Right atrium auricular region (tissue), 2 donors: ENCODE data around the gene NKAIN4. TPM values are rescaled to one million over a fixed set of nuclear protein-coding genes. Genes with fewer than 3 reads are reported as not detected.
"Not testable (repeated sequence)": the region's sequence is repeated elsewhere in the genome, so short reads cannot be mapped to it uniquely, and the experiment has no call there.

Experiments
- DNase-seq: peaks from one replicate; pipeline ENCODE4 v3.0.0-alpha.2; 2019; ENCODE audit warnings: low spot score
- H3K27ac ChIP-seq, 2 donors: fragments of 200-600 bp; sonication (generic); 1 replicate in 1 of 2; 2 replicates in 1 of 2; pipeline ENCODE4 v1.5.1; 2016 to 2019
- H3K27me3 ChIP-seq, 2 donors: fragments of 200-600 bp; sonication (generic); one replicate each; pipeline versions ENCODE4 v1.5.1 to v1.6.0; 2017 to 2019
- H3K36me3 ChIP-seq: fragments of 200-600 bp; sonication (generic); one replicate; pipeline ENCODE4 v1.5.1; 2016
- H3K4me1 ChIP-seq, 2 donors: fragments of 200-600 bp; sonication (generic); one replicate each; pipeline versions ENCODE4 v1.5.1 to v1.6.0; 2017 to 2019
- H3K4me3 ChIP-seq, 2 donors: fragments of 200-600 bp; sonication (generic); 1 replicate in 1 of 2; 2 replicates in 1 of 2; pipeline ENCODE4 v1.5.1; 2017 to 2019; ENCODE audit warnings: mild to moderate bottlenecking in 1 of 2, moderate library complexity in 1 of 2
- H3K9me3 ChIP-seq, 2 donors: fragments of 200-600 bp; sonication (generic); one replicate each; pipeline ENCODE4 v1.5.1; 2019
- total RNA-seq, 2 donors: library from RNA; depleted of rRNA; stranded (reverse); fragments of >200 nt; gene quantifications; one replicate each; pipeline ENCODE4 v1.1.0, GENCODE V29; 2016
- TF ChIP-seq, protein P1 (sequence below), 2 donors: fragments of 200-600 bp; sonication (generic); IDR thresholded peaks; one replicate each; pipeline ENCODE4 v1.5.1; 2019; ENCODE audit warnings: antibody characterized with exemption in 2 of 2

The NKAIN4 gene
- total RNA-seq, 2 donors from 2014 or later = not detected

DNA sequence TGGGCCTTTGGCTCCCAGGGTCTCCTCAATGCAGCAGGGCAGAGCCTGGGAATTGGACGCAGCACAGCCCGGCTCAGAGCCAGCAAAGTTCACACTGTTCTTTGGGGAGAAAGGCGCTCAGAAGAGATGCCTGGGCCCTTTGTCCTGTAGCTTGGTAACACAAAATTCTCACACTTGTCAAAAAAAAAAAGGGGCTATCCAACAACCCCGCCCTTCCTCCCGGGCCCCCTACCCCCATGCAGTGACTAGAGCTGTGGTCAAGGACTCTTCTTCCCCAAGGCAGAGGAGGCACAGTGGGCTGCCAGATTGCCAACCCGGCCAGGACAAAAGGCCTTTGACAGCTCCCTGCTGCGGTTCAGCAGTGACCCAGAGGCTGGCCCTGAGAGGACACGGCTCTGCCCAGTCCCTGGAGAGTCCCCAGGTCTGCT is 2.0 kb downstream of the NKAIN4 start:
- Histone ChIP-seq H3K9me3 (no peaks in the 10 kb centered on the region), H3K36me3 (no peaks in the 10 kb centered on the region), H3K27ac (no peak overlapping the region), H3K4me3 (no peak overlapping the region), H3K27me3 (peaks cover 8 to 29% of the 10 kb centered on the region in 2 donors), H3K4me1 (peaks cover 0 to 20% of the 10 kb centered on the region in 2 donors)
- TF ChIP-seq, protein P1, sequence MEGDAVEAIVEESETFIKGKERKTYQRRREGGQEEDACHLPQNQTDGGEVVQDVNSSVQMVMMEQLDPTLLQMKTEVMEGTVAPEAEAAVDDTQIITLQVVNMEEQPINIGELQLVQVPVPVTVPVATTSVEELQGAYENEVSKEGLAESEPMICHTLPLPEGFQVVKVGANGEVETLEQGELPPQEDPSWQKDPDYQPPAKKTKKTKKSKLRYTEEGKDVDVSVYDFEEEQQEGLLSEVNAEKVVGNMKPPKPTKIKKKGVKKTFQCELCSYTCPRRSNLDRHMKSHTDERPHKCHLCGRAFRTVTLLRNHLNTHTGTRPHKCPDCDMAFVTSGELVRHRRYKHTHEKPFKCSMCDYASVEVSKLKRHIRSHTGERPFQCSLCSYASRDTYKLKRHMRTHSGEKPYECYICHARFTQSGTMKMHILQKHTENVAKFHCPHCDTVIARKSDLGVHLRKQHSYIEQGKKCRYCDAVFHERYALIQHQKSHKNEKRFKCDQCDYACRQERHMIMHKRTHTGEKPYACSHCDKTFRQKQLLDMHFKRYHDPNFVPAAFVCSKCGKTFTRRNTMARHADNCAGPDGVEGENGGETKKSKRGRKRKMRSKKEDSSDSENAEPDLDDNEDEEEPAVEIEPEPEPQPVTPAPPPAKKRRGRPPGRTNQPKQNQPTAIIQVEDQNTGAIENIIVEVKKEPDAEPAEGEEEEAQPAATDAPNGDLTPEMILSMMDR (IDR thresholded peaks at IDR 0.05) = no peak
- DNase-seq = no peak

DNA sequence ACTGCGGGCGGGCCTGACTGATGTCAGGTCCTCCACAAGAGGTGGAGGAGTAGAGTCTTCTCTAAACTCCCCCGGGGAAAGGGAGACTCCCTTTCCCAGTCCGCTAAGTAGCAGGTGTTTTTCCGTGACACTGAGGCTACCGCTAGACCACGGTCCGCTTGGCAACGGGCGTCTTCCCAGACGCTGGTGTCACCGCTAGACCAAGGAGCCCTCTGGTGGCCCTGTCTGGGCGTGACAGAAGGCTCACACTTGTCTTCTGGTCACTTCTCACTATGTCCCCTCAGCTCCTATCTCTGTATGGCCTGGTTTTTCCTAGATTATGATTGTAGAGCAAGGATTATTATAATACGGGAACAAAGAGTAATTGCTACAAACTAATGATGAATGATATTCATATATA is 2.9 kb downstream of the NKAIN4 start:
- H3K9me3 ChIP-seq, H3K36me3 ChIP-seq, DNase-seq, H3K4me3 ChIP-seq, H3K27ac ChIP-seq: not testable (repeated sequence)
- Histone ChIP-seq H3K4me1 (peaks cover 0 to 20% of the 10 kb centered on the region in 2 donors), H3K27me3 (peaks cover 8 to 29% of the 10 kb centered on the region in 2 donors)
- TF ChIP-seq, protein P1 (IDR thresholded peaks at IDR 0.05) = peak in 1 of 2 donors; percentile 13

DNA sequence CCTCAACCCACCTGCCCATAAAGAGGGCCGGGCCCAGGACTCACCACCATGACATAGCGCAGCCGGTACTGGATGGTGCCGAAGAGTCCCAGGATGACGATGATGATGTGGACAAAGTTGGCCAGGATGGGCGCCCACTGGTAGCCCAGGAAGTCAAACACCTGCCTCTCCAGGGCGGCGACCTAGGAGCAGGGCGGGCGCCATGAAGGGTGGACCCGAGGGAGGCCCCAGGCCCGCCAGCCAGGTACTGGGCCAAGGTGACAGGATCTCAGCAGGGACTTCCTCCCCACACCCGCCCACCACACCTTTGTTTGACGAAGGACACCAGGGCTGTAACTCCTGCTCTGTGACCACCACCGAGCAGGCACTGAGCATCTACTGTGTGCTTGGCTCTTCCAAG is 4.4 kb downstream of the NKAIN4 start:
- TF ChIP-seq, protein P1 (IDR thresholded peaks at IDR 0.05) = no peak
- Histone ChIP-seq H3K27me3 (peaks cover 6 to 22% of the 10 kb centered on the region in 2 donors), H3K9me3 (no peaks in the 10 kb centered on the region), H3K4me3 (no peak overlapping the region), H3K27ac (no peak overlapping the region), H3K4me1 (peaks cover 0 to 20% of the 10 kb centered on the region in 2 donors), H3K36me3 (no peaks in the 10 kb centered on the region)
- DNase-seq = no peak

DNA sequence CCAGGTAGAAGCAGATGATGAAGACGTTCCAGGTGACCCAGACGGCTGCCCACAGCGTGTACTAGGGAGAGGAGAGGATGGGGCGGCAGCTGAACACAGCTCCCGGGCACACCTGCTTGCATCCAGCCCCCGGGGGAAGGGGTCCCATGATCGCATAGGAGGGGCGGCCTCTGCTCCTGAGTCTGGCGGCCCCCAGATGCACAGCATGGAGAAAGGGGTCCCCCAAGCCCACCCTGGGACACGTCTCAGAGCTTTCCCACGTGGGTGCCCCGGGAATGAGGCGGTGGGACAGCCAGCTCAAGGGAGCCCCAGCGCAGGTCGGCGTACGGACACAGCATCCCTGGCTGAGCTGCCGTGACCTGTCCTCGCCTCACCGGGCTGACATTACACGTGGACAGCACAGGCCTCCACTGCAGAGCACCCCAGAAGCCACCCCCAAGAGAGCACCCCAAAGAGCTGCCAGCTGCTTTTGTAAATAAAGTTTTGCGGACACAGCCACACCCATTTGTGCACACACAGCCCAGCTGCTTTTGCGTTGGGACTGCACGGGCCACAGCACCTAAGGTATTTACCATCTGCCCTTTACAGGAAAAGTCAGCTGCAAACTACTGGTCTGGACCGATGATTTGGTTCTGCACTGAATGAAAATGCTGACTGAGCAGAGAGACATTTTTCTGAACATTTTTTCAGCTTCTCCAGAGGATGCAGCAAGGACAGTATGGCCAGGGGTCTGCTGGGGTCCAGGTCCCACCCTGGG is 5.2 kb downstream of the NKAIN4 start:
- Histone ChIP-seq H3K27me3 (peaks cover 3 to 13% of the 10 kb centered on the region in 2 donors), H3K4me3 (no peak overlapping the region), H3K4me1 (peaks cover 0 to 12% of the 10 kb centered on the region in 2 donors), H3K9me3 (no peaks in the 10 kb centered on the region), H3K36me3 (no peaks in the 10 kb centered on the region), H3K27ac (no peak overlapping the region)
- TF ChIP-seq, protein P1 (IDR thresholded peaks at IDR 0.05) = no peak
- no peak for DNase-seq

DNA sequence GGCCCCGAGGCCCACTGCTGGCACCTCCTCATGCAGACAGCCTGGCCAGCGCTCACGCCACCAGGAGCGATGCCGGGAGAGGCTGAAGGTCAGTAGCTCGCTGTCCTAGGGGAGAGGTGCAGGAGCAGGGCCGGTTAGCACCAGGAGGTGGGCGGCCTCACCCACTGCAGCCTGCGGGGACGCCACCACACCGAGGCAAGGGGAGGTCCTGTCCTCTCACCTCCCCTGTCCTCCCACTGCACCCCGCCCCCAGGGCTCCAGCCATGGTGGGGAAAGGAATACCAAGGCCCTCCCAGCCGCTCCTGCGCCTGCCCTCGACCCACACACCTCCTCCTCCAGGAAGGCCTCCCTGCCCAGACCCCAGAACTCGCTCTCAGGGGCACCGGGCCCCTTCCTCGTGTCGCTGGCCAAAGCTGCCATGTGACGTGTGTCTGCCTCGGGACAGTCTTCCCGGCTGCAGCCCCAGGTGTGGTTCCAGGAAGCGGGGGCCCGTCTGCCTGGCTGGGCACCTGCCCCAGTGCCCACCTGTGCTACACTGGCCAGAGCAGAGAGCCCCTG is 6.5 kb downstream of the NKAIN4 start:
- TF ChIP-seq, protein P1 (IDR thresholded peaks at IDR 0.05) = no peak
- Histone ChIP-seq H3K27me3 (peaks cover 3 to 5% of the 10 kb centered on the region in 2 donors), H3K36me3 (no peaks in the 10 kb centered on the region), H3K4me3 (no peak overlapping the region), H3K4me1 (no peaks in the 10 kb centered on the region), H3K9me3 (no peaks in the 10 kb centered on the region), H3K27ac (no peak overlapping the region)
- no peak for DNase-seq
